Left ventricle myocardium superior (tissue), 1 donor: ENCODE results near the gene CEMIP2. TPM values are rescaled to one million over a fixed set of nuclear protein-coding genes. Genes with fewer than 3 reads are reported as not detected.

ENCODE experiments used
- ATAC-seq: fragments of 200-7000 bp; cut with Tn5 transposase; one replicate; pipeline ENCODE4 v1.9.1; 2020; ENCODE audit warnings: mild to moderate bottlenecking, moderate library complexity
- DNase-seq: peaks from one replicate; pipeline ENCODE4 v3.0.0-alpha.2; 2020
- intact Hi-C: fragments of 100-400 bp; cut with micrococcal nuclease; formaldehyde crosslinking; loops from one replicate; pipeline ENCODE4 v1.11.0; 2022
- total RNA-seq: library from RNA; stranded (reverse); fragmentation: NEBNext Ultra II Directional; extraction: Animal tissue kit (Norgen Biotek cat#: 25700); gene quantifications from one replicate; pipeline ENCODE4 v1.2.1, GENCODE V29; 2021
- donor health status: DM: no; HTN: yes; CAD: no; lungs with severe emphysema.

Gene CEMIP2
- total RNA-seq, 1 donor from 2014 or later: 8.7 TPM

DNA sequence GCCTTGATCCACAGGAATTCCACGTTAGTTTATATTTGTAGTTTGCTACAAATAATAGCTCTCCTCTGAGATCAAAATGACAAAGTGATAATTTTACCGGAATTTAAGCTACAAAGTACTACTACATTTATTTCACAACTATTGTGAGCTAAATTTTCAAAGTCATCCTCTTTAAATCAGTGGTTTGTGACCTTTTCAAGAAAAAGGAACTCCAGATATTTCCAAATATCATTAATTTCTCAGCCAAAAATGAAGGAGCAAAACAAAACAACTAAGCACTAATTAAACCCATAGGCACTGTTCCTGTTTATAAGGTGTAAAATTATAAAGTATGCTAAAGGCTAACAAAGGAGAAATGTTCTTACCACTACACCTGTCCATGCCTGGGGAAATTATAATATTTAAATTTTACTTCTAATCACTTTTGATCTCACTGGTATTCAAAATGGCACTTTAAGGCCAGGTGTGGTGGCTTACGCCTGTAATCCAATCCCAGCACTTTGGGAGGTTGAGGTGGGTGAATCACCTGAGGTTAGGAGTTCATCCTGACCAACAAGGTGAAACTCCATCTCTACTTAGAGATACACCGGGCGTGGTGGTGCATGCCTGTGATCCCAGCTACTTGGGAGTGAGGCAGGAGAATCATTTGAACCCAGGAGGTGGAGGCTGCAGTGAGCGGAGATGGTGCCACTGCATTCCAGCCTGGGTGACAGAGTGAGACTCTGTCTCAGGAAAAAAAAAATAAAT lies 77.5 kb downstream of the CEMIP2 start:
- intact Hi-C loops: no loop called here
- ATAC-seq (no peak), DNase-seq (no peak)

- ATAC-seq: no peak
- no peak for DNase-seq
- intact Hi-C loops: no loop called here
Measured at GRCh38 chr9:71690063-71690688, 78.1 kb downstream of the CEMIP2 start.

GRCh38 chr9:71687676-71688075 lies 80.6 kb downstream of the CEMIP2 start:
- ATAC-seq: no peak

DNA sequence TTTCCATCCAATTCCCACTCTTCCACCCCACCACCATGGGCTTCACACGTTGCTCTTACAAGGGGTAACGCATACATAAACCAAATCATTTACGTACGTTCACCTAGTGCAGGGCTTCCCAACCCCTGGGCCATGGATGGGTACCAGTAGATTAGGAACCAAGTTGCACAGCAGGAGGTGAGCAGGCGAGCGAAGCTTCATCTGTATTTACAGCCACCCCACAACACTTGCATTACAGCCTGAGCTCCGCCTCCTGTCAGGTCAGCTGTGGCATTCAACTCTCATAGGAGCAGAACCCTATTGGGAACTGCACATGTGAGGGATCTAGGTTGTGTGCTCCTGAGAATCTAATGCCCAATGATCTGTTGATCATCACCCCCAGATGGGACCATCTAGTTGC lies 82.3 kb downstream of the CEMIP2 start:
- ATAC-seq (no peak), DNase-seq (no peak)
- intact Hi-C loops: no loop called here

More at GRCh38 chr9:71687676-71688075, 80.6 kb downstream of the CEMIP2 start:
- intact Hi-C loops: no loop called here
- no peak for DNase-seq

- DNase-seq (no peak), ATAC-seq (no peak)
- intact Hi-C loops: no loop called here
Measured at GRCh38 chr9:71685394-71685793, 82.9 kb downstream of the CEMIP2 start.

DNA sequence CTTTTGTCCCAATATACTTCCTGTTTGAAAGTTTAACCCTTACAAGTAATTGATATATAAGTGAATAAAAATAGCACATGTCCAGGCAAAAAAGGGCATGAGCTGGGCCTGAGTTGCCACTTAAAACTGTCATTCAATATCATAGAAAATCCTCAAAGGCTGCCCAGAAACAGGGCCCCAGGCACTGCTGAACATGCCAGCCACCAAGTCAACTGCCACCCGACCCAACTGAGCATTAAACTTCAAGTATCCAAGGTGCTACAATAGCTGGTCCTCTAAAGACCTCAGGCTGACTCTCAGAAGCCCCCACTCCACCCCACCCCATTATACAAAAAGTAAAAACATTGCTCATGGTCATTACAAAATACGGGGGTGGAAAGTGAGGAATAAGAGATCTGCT lies 83.7 kb downstream of the CEMIP2 start:
- DNase-seq (no peak), ATAC-seq (no peak)
- intact Hi-C loops: no loop called here

- intact Hi-C loops: no loop called here
- ATAC-seq (no peak), DNase-seq (no peak)
Measured at GRCh38 chr9:71683598-71684235, 84.6 kb downstream of the CEMIP2 start.

DNA sequence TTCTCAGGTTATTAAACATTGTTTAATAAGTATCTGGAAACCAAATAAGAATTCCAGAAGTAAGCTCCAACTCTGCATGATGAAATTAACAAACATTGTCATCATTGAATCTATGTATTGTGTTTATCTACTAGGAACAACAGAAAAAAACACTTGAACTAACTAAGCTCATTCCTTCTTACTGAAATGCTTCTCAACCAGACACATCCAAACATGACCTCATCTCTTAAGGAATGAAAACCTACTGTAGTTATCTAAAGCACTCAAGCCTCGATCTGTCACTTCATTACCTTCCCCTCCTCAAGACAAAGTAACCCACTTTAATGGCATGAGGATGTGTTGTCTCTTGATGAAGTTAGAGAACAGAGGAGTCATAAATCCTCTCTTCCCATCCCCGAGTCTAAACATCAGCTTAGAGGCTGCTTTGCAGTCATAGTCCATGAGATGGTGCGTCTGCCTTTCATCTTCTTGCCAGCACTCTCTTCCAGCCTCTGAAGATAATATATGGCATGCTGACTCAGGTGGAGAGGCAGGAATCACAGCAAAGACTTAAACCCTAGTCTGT lies 86.5 kb downstream of the CEMIP2 start:
- intact Hi-C loops: no loop called here
- ATAC-seq (no peak), DNase-seq (no peak)

GRCh38 chr9:71681104-71681707 lies 87.1 kb downstream of the CEMIP2 start:
- DNase-seq (no peak), ATAC-seq (no peak)
- intact Hi-C loops: no loop called here

- DNase-seq (no peak), ATAC-seq (no peak)
- intact Hi-C loops: no loop called here
Measured at GRCh38 chr9:71680189-71680980, 87.9 kb downstream of the CEMIP2 start.

- ATAC-seq (no peak), DNase-seq (no peak)
- intact Hi-C loops: no loop called here
Measured at GRCh38 chr9:71678999-71679398, 89.3 kb downstream of the CEMIP2 start.

- intact Hi-C loops: no loop called here
- ATAC-seq (no peak), DNase-seq (no peak)
Measured at GRCh38 chr9:71677209-71677608, 91.1 kb downstream of the CEMIP2 start.

- no peak for DNase-seq
- intact Hi-C loops: no loop called here
- no peak for ATAC-seq
Measured at GRCh38 chr9:71676460-71676859, 91.9 kb downstream of the CEMIP2 start.

- ATAC-seq (no peak), DNase-seq (no peak)
- intact Hi-C loops: no loop called here
Measured at GRCh38 chr9:71675857-71676165, 92.5 kb downstream of the CEMIP2 start.

DNA sequence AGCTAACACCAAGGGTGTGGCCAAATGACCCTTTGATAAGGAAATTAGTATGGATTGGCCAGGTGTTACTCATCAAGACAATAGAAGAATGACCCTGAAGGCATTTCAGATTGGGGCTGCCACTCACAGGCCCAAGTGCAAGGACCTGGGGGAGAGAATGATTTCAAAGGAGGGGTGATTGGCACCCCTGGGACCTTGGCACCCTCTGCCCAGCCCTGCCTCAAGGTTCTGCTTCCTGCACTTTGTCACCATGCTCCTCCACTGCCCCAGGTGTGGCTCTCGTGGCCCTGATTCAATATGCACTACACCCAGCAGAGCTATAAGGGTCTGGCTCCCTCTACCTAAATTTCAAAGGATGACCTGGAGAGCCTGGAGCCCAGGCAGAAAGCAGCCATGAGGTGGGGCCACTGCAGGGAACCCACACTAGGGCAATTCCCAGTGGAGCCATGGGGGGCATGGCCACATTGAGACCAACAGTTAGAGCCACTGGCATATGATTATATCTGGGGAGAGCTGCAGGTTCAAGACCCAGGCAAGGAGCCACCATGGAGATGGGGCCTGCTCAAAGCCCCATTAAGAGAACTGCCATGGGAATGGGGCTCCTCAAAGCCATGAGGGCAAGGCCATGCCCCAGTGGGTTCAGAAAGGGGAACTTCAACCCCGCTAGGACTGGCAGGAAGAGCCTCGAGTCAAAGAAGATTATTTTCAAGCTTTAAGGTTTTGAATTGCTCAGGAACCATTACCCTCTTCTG lies 93.0 kb downstream of the CEMIP2 start:
- ATAC-seq (no peak), DNase-seq (no peak)
- intact Hi-C loops: no loop called here

DNA sequence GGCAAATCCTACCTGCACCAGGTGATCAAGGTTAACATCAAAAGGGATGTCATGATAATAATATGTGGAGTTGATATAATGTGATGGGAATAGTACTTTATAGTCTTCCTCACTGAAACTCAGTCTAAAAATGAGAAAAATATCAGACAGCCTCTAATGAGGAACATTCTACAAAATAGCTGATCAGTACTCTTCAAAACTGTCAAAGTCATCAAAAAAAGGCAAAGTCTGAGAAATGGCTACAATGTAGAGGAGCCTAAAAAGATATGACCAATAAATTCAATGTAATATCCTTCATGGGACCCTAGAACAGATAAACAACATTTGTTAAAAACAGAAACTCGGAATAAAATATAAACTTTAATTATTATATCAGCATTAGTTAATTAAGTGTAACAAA lies 95.7 kb downstream of the CEMIP2 start:
- DNase-seq: no peak
- no peak for ATAC-seq
- intact Hi-C loops: no loop called here

GRCh38 chr9:71671289-71671688 lies 97.0 kb downstream of the CEMIP2 start:
- no peak for ATAC-seq
- intact Hi-C loops: no loop called here
- DNase-seq: no peak

GRCh38 chr9:71670121-71670520 lies 98.2 kb downstream of the CEMIP2 start:
- ATAC-seq (no peak), DNase-seq (no peak)
- intact Hi-C loops: no loop called here
